Ammon's horn (tissue), 1 donor: ENCODE measurements around the gene BTK.
A peak's percentile ranks its signal among the peaks of the same experiment; 100 is the strongest.

Source experiments
- DNase-seq: peaks from one replicate; pipeline ENCODE4 v3.0.0-alpha.2; 2016; ENCODE audit warnings: low spot score

BTK gene

DNA sequence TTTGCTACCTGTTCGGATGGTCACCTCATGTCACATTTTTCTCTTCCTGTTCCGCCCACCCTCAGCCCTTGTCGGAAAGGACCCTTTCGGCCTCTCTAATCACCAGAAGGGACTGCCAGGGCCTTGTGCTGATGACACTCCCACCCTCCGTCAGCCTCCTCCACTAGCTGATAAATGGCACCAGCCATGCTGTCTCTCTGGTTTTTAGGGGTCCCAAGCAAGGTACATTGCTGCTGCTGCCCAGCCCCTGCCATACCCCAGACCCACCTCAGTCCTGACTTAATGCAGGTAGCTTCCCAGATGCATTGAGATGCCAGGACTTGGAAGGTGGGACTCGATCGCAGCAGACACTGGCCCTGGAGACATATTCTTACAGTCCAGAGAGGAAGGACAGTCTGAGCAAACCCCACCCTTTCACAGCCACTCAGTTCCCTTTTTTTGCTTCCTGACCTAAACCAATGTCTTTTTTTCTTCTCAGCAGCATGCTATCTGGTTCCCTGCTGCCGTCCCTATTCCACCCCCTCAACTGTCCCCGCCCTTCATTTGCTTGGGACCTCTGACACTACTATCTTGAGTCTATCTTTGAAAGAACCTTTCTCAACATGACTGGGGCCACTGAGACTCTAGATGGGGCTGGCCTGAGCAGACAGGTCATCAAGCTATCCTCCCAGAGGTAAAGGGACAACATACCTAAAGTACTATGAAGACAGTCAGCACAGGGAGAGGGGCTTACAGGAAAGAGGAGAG, at the start of gene BTK:
TSS of gene BTK (minus strand) at position 397 of the 747 bp plus-strand sequence. CDS start 10,907 bp downstream, outside the sequence.
- peak; percentile 28 for DNase-seq

DNA sequence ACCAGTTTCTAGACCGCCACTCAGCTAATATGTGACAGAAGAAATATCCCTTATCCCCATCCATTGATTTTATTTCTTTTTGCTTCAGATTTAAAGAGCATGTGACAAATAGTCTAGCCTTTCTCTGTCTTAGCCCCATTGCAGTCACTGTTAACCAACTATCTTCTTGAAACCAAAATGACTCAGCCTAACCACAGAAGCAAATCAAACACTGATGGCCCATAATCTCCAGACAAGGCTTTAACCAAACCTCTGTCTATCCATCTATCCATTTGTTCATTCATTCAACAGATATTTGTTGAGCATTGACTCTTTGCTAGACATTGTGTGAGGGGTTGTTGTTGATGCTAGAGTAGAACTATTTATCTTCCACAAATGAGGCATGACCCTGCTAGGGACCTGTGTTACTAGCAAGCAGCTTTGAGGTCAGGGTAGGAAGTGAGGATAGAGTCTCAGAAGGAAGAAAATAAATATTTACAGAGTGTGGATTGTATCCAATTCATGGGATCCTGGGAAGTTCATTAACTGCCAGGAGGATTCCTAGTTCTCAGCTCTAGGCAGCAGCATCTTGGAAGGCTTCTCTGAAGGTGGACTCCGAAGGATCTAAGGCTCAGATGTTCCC, 44.6 kb upstream of the BTK start:
- DNase-seq, result no peak

DNA sequence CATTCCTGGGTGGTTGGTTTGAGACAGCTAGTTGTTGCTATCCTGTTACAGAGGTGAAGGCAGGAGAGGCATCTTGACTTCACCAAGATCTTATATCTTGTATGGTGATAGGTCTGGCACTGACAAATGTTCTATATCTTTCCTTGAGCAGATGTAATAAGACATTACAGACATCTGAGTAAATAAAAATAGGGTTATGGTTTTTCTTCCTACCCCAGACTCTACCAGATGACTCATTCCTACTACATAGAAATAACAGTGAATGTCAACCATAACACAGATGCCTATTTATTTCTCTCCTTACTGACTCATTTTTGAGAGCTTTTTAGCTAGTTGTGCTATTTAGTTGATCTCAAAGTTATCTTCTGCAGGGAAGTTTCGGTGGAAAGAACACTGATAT, 43.9 kb upstream of the BTK start:
- DNase-seq, result no peak

DNA sequence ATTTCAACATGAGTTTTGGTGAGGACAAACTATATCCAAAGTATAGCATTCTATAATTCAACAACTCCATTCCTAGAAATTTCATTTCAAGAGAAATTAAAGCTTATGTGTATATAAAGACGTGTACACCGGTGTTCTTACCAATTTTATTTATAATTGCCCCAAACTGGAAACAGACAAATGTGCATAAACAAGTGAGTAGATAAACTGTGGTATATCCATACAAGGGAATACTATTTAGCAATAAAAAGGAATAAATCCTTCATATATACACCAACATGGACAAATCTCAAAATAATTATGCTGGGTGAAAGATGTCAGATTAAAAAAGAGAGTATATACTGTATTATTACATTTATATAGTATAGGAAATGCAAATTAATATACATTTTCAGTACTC, 42.0 kb upstream of the BTK start:
- DNase-seq, result no peak

DNA sequence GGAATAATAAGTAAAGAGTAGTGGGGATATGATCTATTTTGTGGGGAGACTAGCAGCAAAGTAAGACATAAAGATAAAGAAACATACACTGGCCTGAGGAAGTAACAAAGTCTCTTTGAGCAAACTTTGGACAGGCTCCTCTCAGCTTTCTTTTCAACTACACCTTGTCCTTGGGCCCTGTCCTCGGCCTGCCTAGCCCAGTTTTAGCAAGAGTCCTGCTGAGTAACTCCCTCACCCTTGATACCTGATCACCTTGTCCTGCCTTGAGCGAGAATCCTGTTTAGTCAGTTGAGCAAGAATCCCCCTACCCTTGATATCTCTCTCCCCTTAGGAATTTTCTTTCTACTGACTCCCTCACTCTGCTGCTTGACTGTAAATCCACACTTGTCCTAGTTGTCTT, 33.5 kb upstream of the BTK start:
- no peak for DNase-seq

DNA sequence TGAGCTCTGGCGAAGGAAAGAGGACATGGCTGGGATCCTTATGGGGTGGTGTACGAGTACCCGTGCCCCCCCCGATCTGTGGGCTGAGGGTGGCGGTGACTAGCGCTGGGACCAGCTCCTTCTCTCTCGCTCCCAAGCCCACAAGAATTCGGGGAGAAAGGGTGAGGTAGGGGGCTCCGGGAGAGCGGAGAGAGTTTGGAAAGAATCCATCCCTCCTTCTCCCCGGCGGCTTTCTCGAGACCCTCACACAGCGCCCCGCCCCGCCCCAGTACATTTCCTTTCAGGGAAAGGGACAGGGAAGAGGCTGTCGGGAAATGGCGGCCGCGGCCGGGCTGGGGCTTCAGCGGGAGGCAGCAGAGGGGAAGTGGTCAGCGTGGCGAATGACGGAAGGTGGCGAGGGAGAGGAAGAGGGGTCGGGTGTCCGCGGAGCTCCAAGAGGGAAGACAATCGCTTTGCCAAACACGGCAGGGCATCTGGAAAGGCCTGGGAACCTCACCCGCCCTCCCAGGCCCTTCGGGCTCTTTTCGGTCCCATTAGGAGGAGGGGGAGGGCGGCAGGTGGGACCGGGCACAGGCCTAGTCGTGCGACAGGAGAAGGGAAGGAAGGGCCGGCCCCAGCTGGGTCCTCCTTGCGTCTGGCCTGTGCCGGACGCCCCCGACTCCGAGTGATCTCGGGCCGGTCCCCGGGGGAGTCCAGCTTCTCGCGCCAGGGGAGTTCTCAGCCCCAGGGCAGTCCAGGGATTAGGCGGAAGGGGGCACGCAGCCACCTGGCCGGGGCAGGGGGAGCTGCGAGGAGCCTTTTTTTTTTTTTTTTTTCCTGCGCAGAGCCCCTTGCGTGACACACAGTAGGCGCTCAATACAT, 32.2 kb upstream of the BTK start:
- peak; percentile 54 for DNase-seq

DNA sequence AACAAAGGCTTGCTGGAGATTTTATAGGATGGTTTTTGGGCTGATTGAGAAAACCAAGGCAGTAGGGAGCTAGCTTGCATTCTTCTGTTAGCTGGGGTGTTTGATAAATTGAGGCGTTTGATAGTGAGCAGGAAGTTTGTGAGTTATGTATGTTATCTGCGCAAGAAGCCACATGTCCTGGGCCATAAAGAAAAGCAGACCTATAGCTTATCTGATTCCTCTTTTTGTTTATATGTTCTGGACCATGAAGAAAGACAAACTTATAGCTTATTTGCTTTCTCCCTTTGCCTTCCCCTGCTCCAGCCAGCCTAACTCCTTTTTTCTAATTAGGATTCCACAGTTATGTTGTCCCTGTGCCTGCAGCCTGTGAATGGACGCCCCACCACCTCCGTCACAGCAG, 31.2 kb upstream of the BTK start:
- no peak for DNase-seq

DNA sequence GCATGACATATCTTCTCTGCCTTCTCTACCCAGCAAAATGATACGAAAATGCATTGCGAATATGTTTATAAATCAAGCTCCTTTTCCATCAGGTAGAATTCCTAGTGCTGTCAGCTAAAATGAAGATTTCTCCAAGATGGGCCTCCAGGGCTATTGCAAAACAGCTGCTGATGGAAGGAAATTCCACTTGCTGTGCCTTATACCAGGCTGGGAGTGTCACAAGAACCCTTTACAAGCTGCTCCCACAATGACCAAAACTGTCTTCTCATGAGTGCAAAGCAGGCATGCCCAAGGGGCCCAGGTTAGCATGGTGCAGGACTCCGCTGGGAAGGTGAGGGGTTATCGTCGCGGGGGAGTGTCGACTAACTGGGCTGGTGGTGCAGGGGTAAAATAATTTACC, 30.7 kb upstream of the BTK start:
- DNase-seq, result no peak

DNA sequence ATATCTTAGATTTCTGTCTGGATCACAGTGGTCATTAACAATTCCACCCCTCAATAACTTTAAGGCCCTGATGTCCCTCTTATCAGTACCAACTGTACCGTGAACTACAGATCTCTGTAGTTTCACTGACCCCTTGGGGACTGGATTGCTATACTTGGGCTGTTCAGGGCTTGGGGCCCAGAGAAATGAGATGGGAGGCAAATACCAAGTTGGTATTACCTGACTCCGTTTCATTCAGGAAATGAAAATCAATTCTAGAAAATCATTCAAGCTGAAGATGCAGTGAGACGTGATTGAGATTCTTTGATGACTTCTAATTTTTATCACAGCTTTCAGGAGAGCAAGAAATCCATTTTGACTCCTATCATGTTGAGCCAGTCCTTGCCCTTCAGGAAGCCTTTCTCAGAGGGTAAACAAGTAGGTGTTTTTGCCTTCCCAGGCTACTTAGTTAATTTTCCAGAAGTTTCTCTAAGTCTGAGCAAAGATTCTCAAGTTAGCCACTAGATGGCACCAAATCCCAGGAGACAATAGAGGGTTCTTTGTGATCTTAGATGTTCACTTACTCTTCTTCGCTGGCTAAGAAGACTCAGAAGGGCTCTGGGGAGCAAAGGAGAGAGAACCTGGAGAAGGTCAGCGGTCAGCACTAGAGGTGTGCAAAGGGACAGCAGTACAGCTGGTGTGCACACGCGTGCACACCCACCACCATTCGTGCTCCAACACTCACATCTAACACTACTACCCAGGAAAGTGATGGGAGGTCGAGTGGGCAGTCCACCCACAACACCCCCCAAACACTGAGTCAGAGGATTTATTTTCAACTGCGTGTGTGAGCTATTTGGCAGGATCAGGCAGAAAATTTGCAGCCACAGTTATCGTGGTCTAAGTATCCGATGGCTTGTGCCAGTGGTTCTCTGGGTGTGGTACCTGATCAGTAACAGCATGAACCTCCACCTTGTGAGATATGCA, 29.5 kb upstream of the BTK start:
- peak; percentile 75 for DNase-seq

DNA sequence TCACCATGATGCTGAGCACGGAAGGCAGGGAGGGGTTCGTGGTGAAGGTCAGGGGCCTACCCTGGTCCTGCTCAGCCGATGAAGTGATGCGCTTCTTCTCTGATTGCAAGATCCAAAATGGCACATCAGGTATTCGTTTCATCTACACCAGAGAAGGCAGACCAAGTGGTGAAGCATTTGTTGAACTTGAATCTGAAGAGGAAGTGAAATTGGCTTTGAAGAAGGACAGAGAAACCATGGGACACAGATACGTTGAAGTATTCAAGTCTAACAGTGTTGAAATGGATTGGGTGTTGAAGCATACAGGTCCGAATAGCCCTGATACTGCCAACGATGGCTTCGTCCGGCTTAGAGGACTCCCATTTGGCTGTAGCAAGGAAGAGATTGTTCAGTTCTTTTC, 26.0 kb upstream of the BTK start:
- no peak for DNase-seq

DNA sequence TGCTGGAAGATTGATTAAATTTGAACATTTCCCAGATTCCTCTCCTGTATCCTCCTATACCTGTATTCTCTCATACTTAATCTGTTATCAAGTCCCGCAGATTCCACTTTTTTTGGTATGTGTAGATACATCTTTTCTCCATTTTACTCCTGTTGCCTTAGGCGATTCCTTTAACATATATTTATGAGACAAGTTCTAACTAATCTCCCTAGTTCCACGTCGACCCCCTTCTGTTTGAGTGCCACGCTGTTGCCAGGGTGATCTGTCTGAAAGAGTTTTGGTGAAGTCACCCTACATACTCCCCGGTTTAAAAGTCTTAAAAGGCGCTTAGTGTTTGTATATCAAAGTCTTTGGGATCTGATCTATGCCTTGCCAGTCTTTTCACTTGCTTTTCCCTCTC, 24.5 kb upstream of the BTK start:
- DNase-seq, result no peak

DNA sequence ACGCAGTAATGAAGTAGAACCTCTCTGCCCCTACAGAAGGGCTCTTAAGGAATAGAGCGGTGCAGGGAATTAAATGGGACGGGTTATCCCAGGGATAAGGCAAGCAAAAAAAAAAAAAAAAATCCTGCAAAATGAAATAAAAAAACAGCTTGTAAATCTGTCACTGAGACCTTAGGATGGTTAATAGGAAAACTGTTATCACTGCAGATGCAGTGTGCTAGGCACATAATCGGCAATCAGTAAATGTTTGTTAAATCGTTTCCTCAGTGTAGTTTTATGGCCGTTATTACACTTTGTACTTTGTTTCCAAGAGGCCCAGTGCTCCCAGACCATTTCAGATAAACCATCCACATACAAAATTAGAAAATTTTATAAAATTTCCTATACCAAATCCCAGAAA, 23.1 kb upstream of the BTK start:
- DNase-seq, result no peak

DNA sequence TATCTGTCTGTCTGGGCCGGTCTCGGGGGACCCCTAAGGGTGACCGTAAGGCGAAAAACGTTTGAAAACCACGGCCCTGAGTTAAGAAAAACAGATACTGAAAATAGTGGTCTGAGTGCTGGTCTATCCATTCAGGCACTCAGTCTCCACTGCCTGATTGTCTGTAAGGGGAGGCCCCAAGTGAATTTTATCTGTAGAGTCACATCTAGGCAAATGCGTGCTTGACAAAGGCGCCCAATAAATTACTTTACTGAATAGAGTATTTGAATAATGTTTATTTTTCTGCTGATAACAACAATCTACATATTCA, 22.5 kb upstream of the BTK start:
- no peak for DNase-seq

DNA sequence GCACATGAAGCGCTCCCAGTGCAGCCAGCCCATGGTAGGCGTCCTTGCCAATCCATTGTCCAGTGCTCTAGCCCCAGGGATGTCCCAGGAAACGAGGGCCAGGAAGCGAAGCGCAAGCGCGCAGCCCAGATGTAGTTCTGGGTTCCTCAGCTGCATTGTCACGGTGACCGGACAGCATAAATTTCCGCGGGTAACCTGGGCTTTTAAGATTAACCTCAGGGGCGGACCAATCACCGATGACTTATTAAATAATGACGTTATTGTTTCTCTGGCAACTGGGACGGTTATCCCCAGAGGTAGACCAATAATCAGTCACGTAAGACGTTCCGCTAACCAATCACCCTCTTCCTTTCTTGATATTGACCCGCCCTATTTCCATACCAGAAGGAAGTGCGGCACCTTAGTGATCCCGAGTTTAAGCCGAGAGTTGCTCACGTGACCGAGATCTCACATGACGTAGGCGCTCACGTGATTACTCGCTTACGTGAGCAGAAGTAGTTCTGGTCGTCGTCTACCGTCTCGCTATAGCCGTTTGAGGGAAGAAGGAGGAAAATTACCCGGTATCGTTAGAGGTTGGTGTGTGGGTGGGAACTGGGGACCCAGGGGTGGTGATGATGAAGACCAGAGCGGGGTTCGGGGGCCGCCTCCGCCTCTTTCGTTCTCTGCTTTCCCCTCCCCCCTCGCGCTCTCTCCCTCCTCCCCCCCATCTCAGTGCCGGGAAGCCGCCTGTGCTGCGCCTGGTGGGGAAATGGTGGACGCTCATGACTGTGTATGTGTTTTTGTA, 21.9 kb upstream of the BTK start, which contains the start of the genes GLA and HNRNPH2:
TSS of gene GLA (minus strand) at position 178 of the 784 bp plus-strand sequence. CDS start at position 156, 22 bp downstream.
TSS of gene HNRNPH2 (plus strand) at position 475 of the 784 bp plus-strand sequence. CDS start 3,767 bp downstream, outside the sequence.
- DNase-seq, result peak; percentile 96

DNA sequence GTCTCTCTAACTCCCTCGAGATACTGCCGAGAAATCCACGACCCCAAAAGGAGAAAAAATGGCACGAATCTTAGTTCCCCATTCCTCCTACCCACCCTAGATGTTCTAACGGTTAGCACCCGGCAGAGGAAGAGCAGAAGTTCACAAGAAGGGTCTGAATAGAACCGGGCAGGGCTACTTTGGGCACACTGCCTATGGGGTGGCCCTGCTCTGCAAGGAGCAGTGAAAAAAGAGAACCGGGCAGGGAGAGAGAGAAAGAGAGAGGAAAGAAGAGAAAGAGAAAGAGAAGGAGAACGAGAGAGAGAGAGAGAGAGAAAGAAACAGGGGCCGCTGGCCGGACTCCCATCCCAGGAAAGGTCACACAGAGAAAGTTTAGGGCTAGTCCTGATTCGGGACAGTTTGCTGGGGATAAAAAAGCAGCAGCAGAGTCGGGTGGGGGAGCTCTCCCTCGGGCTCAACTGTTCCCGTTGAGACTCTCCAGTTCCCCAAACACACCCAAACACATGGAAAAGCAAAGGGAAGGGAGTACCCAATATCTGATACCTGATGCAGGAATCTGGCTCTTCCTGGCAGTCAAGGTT, 21.3 kb upstream of the BTK start:
- DNase-seq, result no peak

DNA sequence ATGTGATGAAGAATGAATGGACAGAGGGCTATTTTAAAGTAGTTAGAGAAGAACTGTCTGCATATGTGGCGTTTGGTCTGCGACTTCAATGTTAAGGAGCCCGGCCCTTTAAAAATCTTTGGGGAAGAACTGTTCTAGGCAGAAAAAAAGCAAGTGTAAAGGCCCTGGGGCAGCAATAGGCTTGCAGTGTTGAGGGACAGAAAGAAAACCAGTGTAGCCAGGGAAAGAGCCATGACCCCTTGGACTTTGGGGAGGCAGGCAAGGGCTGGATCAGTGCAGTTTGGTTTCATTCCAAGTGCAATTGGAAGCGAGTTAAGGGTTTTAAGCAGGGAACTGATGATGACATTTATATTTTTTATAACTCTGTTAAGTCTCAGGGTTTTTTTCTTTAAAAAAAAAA, 13.8 kb upstream of the BTK start:
- DNase-seq, result no peak

DNA sequence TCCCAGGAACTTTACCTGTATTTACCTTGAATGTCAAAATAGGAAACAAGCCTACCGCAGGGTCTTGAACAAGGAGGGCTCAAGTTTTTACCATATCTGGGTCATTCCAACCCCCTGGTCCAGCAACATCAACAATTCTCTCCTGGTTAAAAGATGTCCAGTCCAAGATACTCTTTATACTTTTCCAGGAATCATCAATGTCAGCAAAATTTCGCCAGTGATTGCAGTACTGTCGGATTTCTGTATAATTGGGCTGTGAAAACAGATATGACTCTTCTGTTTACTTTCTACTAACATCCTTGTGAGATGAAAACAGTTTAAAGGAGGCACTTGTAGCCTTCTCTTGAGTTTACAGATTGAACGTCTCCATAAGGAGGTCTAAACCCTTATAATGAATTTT, 12.7 kb upstream of the BTK start:
- no peak for DNase-seq

DNA sequence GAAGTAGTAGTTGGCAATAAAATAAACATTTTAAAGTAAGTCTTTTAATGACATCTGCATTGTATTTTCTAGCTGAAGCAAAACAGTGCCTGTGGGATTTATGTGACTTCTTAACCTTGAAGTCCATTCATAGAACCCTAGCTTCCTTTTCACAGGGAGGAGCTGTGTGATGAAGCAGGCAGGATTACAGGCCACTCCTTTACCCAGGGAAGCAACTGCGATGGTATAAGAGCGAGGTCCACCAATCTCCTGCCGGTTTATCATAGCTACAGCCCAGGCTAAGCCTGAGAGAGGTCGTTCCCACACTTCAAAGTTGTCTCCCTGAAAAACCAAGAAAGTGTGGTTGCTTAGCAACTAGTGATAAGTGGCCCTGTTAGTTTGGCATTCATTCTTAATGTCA, 11.8 kb upstream of the BTK start:
- DNase-seq, result no peak

DNA sequence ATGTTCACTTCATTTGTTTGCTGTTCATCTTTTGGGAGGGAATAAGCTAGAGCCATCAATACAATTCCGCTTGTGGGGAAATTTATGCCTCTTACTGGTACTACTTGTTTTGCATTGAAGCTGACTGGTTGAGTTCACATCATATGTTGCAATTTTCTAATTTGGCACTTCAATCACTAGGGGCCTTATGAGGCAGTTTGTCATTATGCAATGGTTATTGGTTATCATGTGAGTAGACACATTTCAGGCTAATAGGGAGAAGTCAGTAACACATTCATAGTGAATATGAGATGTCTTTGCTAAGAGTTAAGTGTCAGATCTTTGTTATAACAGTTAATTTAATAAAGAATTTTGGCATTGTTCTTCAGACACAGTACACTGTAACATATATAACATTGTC, 9.8 kb upstream of the BTK start:
- DNase-seq, result no peak

DNA sequence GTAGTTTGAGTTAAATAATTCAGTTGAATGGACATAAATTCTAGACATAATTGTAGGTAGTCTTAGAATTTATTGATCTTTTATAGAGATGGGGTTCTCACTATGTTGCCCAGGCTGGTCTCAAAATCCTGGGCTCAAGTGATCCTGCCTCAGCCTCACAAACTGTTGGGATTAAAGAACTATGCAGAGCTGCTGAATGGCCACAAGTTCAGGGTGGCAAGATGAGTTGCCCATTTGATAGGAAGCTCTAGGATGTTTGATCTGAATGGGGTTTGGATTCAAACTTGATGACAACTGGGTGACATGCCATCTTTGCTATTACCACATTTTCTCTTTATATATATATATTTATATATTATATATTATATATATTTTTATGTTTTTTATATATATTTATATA, 8.4 kb upstream of the BTK start:
- no peak for DNase-seq
